ENCODE data around the gene INPP5F. TPM values are rescaled to one million over a fixed set of nuclear protein-coding genes. Genes with fewer than 3 reads are reported as not detected.

INPP5F gene
- total RNA-seq, 2 donors from 2014 or later, result 3.6 to 7.8 TPM

- no peaks in the 10 kb centered on the region for H3K4me1 ChIP-seq
- no peaks in the 10 kb centered on the region for H3K36me3 ChIP-seq (replicated peaks in 1 of 2; ENCODE audit: insufficient read depth in 1 of 2, low read depth in 2 of 2)
- TF ChIP-seq, protein P1, sequence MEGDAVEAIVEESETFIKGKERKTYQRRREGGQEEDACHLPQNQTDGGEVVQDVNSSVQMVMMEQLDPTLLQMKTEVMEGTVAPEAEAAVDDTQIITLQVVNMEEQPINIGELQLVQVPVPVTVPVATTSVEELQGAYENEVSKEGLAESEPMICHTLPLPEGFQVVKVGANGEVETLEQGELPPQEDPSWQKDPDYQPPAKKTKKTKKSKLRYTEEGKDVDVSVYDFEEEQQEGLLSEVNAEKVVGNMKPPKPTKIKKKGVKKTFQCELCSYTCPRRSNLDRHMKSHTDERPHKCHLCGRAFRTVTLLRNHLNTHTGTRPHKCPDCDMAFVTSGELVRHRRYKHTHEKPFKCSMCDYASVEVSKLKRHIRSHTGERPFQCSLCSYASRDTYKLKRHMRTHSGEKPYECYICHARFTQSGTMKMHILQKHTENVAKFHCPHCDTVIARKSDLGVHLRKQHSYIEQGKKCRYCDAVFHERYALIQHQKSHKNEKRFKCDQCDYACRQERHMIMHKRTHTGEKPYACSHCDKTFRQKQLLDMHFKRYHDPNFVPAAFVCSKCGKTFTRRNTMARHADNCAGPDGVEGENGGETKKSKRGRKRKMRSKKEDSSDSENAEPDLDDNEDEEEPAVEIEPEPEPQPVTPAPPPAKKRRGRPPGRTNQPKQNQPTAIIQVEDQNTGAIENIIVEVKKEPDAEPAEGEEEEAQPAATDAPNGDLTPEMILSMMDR (IDR thresholded peaks at IDR 0.05), result no peak
- TF ChIP-seq POLR2A (IDR thresholded peaks at IDR 0.05), result no peak
- intact Hi-C loops (cut with DNase I), result no loop called here
- ATAC-seq (no peak), DNase-seq (no peak)
- no peaks in the 10 kb centered on the region for H3K27me3 ChIP-seq
- H3K9me3 ChIP-seq, result no peaks in the 10 kb centered on the region
- H3K27ac ChIP-seq, result no peak overlapping the region
- WGBS, 2 donors, result 50% methylated on average over 2 of the region's 2 CpGs
- H3K4me3 ChIP-seq, result no peak overlapping the region
Observed at GRCh38 chr10:119714484-119714816, 11.4 kb upstream of the INPP5F start.

DNA sequence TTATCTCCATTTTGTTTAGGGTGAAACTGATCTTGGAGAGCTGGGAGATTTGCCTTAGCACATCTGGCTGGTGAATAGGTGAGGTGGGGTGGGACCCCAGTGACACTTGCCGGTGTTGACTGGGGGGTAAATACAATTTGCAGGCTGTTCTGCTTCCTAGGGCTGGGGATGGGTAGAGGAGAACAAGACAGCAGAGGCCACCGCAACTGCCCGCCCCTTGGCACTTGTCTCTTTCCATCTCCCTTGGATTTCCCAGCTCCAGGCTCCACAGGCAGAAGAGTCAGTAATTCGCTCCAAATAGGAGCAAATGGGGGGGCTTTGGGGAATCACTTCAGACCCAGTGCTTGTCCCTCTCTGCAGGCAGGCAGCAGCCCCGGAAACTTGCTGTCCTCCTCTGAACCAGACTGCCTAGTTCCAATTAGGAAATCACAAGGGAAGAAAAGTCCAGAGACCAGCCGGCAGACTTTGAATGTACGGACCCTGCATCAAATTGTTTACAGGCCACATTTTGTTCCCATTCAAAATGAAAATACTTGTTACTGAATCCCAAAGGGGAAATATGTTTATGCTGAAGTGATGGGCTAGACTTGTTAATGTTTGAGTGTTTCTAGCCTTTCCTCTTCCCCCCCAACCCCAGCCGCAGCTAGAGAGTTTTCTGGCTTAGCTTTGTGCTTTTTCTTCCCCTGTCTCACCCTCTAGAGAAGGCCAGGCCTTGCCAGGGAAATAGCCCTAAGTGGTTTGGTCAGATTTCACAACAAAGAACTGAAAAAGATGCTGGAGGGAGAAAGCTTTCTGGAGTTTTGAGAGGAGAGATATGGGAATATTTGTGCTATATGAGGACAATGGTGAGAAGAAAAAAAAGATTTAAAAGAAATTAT is 10.0 kb upstream of the INPP5F start:
- Histone ChIP-seq H3K27ac (no peak overlapping the region), H3K9me3 (no peaks in the 10 kb centered on the region), H3K36me3 (replicated peaks in 1 of 2; ENCODE audit: insufficient read depth in 1 of 2, low read depth in 2 of 2) (no peaks in the 10 kb centered on the region), H3K4me3 (no peak overlapping the region), H3K4me1 (no peaks in the 10 kb centered on the region), H3K27me3 (no peaks in the 10 kb centered on the region)
- ATAC-seq (no peak), DNase-seq (no peak)
- 72 to 74% methylated on average over 8 of the region's 8 CpGs for WGBS, 2 donors
- TF ChIP-seq, protein P1 (IDR thresholded peaks at IDR 0.05), result no peak
- no peak for TF ChIP-seq POLR2A (IDR thresholded peaks at IDR 0.05)
- intact Hi-C loops (cut with DNase I), result no loop called here

DNA sequence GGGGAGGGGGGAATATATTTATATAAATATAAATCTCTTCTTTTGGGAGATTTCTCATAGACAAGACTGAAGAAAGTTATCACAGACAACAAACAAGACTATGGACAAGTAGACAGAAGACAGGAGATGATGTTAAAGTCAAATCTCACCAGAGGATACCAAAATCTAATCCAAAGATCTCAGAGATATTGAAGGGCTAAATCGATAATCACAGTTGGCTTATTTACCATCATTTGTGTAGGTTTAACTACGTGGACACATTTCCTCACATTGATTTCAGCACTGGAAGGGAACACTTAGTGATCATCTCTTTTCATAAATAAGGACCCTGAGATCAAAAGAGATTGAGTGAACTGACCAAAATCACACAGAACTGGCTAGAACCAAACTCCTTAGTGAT is 2.7 kb upstream of the INPP5F start:
- no peak overlapping the region for H3K4me3 ChIP-seq
- H3K9me3 ChIP-seq, result no peaks in the 10 kb centered on the region
- no peaks in the 10 kb centered on the region for H3K36me3 ChIP-seq (replicated peaks in 1 of 2; ENCODE audit: insufficient read depth in 1 of 2, low read depth in 2 of 2)
- intact Hi-C loops (cut with DNase I), result no loop called here
- H3K4me1 ChIP-seq, result peaks cover 16% of the 10 kb centered on the region
- H3K27ac ChIP-seq, result no peak overlapping the region
- no peak for ATAC-seq
- H3K27me3 ChIP-seq, result no peaks in the 10 kb centered on the region
- no peak for TF ChIP-seq POLR2A (IDR thresholded peaks at IDR 0.05)
- TF ChIP-seq, protein P1 (IDR thresholded peaks at IDR 0.05), result no peak
- 56 to 65% methylated on average over 2 of the region's 2 CpGs for WGBS, 2 donors
- DNase-seq, result no peak

DNA sequence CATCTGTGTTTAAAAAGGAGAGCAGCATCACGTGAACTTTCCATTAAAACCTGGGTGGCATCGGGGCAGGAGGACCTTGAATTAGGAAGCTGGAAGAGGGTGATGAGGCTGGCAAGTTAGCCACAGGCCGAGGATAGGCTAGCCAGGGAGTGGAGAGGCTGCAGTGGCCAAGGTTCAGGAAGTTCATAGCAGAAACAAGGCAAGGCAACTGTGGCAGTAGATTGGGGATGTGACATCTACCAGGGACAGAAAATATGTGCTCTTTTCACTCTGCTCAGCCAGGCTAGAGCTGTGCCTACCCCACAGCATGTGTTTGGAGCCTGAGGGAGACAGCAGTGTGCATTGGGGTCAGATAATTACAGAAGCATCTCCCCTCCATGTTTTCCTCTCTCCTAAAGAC is 2.2 kb upstream of the INPP5F start:
- 88 to 91% methylated on average over 3 of the region's 3 CpGs for WGBS, 2 donors

More for the DNA sequence above, 2.2 kb upstream of the INPP5F start:
- ATAC-seq (no peak), DNase-seq (no peak)
- no peak overlapping the region for H3K4me3 ChIP-seq
- H3K36me3 ChIP-seq (replicated peaks in 1 of 2; ENCODE audit: insufficient read depth in 1 of 2, low read depth in 2 of 2), result no peaks in the 10 kb centered on the region
- intact Hi-C loops (cut with DNase I), result no loop called here
- no peaks in the 10 kb centered on the region for H3K9me3 ChIP-seq
- H3K27ac ChIP-seq, result no peak overlapping the region
- no peaks in the 10 kb centered on the region for H3K27me3 ChIP-seq
- TF ChIP-seq, protein P1 (IDR thresholded peaks at IDR 0.05), result no peak
- TF ChIP-seq POLR2A (IDR thresholded peaks at IDR 0.05), result no peak
- peaks cover 16% of the 10 kb centered on the region for H3K4me1 ChIP-seq
